Measurements from ENCODE around the gene BICDL1.

Gene BICDL1

GRCh38 chr12:120024193-120024592 is 35.2 kb downstream of the BICDL1 start:
- ChIA-PET CTCF (no interaction called here), POLR2A (no interaction called here)

DNA sequence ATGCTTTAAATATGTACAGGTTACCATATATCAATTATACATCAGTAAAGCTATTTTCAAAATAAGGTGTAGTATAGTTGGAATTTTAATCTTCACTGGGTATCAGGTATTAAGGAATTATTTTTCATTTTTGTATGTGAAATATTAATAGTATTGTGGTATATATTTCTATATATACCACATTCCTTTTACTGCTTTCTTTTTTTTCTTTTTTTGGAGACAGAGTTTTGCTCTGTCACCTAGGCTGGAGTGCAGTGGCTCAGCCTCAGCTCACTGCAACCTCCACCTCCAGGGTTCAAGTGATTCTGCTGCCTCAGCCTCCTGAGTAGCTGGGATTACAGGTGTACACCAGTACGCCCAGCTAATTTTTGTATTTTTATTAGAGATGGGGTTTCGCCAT is 36.6 kb downstream of the BICDL1 start:
- POLR2A ChIA-PET = no interaction called here
- CTCF ChIA-PET = interaction anchor here (0.7 to 0.9 kb wide), 2 partner anchors 62 to 1671 kb away, joined by 3 read pairs; no protein-coding TSS in a partner anchor
- no peaks in the 10 kb centered on the region for H3K9me3 ChIP-seq (ENCODE audit: control insufficient read depth, insufficient read depth, low read depth, low read length)
- no peak for TF ChIP-seq ZNF768 (tag by site-specific recombination; IDR thresholded peaks at IDR 0.05)
- peak; percentile 96 for TF ChIP-seq ZNF211 (tag by site-specific recombination; IDR thresholded peaks at IDR 0.05; ENCODE audit: low read depth)
- H3K4me3 ChIP-seq (ENCODE audit: low read depth, low read length) = no peak overlapping the region
- H3K36me3 ChIP-seq (ENCODE audit: control insufficient read depth in 2 of 2, insufficient read depth in 1 of 2, low read length in 2 of 2) = no peaks in the 10 kb centered on the region
- H3K27ac ChIP-seq (ENCODE audit: extremely low read depth, low read depth, low read length) = no peak overlapping the region
- H3K4me1 ChIP-seq (ENCODE audit: control insufficient read depth, insufficient read depth, low read length) = no peaks in the 10 kb centered on the region

More at GRCh38 chr12:120024193-120024592, 35.2 kb downstream of the BICDL1 start:
- no peaks in the 10 kb centered on the region for H3K9me3 ChIP-seq (ENCODE audit: control insufficient read depth, insufficient read depth, low read depth, low read length)
- TF ChIP-seq ZNF354C (tag by site-specific recombination; IDR thresholded peaks at IDR 0.05; ENCODE audit: borderline replicate concordance, low read depth) (no peak), ZNF280C (tag by site-specific recombination; IDR thresholded peaks at IDR 0.05) (no peak), MYNN (tag by site-specific recombination; IDR thresholded peaks at IDR 0.05; ENCODE audit: borderline replicate concordance) (no peak), ZNF302 (tag by site-specific recombination; IDR thresholded peaks at IDR 0.05; ENCODE audit: low read depth) (no peak), ZNF677 (tag by site-specific recombination; IDR thresholded peaks at IDR 0.05) (no peak), ZNF776 (tag by site-specific recombination; IDR thresholded peaks at IDR 0.05; ENCODE audit: borderline replicate concordance) (no peak)
- TF ChIP-seq, protein P1, sequence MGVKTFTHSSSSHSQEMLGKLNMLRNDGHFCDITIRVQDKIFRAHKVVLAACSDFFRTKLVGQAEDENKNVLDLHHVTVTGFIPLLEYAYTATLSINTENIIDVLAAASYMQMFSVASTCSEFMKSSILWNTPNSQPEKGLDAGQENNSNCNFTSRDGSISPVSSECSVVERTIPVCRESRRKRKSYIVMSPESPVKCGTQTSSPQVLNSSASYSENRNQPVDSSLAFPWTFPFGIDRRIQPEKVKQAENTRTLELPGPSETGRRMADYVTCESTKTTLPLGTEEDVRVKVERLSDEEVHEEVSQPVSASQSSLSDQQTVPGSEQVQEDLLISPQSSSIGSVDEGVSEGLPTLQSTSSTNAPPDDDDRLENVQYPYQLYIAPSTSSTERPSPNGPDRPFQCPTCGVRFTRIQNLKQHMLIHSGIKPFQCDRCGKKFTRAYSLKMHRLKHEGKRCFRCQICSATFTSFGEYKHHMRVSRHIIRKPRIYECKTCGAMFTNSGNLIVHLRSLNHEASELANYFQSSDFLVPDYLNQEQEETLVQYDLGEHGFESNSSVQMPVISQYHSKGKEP (tag by site-specific recombination; IDR thresholded peaks at IDR 0.05) = no peak
- H3K4me1 ChIP-seq (ENCODE audit: control insufficient read depth, insufficient read depth, low read length) = no peaks in the 10 kb centered on the region
- H3K36me3 ChIP-seq (ENCODE audit: control insufficient read depth in 2 of 2, insufficient read depth in 1 of 2, low read length in 2 of 2) = no peaks in the 10 kb centered on the region
- no peak overlapping the region for H3K4me3 ChIP-seq (ENCODE audit: low read depth, low read length)
- no peak overlapping the region for H3K27ac ChIP-seq (ENCODE audit: extremely low read depth, low read depth, low read length)

DNA sequence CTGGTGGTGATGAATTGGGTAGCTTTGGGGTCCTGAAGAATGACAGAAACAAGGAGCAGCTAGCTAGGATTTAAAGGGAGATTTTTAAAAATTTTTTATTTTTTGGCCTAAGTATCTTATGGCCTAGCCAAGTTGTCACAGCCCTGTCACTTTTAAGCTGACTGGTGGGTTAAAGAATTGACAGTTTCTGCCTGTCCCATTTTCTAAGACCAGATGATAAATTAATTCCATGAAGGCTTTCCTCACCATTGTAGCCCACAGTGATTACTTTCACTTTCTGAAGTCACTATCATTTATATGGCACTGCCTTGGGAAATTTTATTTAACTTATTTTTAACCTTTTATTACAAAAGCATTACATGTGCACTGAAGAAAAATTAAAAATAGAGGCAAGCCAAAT is 43.2 kb downstream of the BICDL1 start:
- POLR2A ChIA-PET = no interaction called here
- CTCF ChIA-PET = no interaction called here
- H3K4me1 ChIP-seq (ENCODE audit: control insufficient read depth, insufficient read depth, low read length) = no peaks in the 10 kb centered on the region
- H3K36me3 ChIP-seq (ENCODE audit: control insufficient read depth in 2 of 2, insufficient read depth in 1 of 2, low read length in 2 of 2) = no peaks in the 10 kb centered on the region
- H3K4me3 ChIP-seq (ENCODE audit: low read depth, low read length) = no peak overlapping the region
- H3K27ac ChIP-seq (ENCODE audit: extremely low read depth, low read depth, low read length) = no peak overlapping the region
- TF ChIP-seq ZNF274 (IDR thresholded peaks at IDR 0.05; ENCODE audit: low read length) (no peak), ZNF274 (tag by site-specific recombination; IDR thresholded peaks at IDR 0.05; ENCODE audit: borderline replicate concordance) (no peak), ZNF670 (tag by site-specific recombination; IDR thresholded peaks at IDR 0.05; ENCODE audit: low read depth) (no peak), ZNF157 (tag by site-specific recombination; IDR thresholded peaks at IDR 0.05) (no peak), ZNF571 (tag by site-specific recombination; IDR thresholded peaks at IDR 0.05) (no peak), SETDB1 (IDR thresholded peaks at IDR 0.05; ENCODE audit: insufficient read length, low read length) (no peak), ZXDB (tag by site-specific recombination; IDR thresholded peaks at IDR 0.05) (no peak), ZNF660 (tag by site-specific recombination; IDR thresholded peaks at IDR 0.05) (no peak), BCL11A (tag by site-specific recombination; IDR thresholded peaks at IDR 0.05; ENCODE audit: low read depth) (no peak), ZNF561 (tag by site-specific recombination; IDR thresholded peaks at IDR 0.05; ENCODE audit: borderline replicate concordance) (no peak)
- H3K9me3 ChIP-seq (ENCODE audit: control insufficient read depth, insufficient read depth, low read depth, low read length) = no peaks in the 10 kb centered on the region
